HepG2 (cell line): ENCODE measurements around the gene FSCN2. TPM values are rescaled to one million over a fixed set of nuclear protein-coding genes. Genes with fewer than 3 reads are reported as not detected.

Experiments
- ATF7-NPFF ChIP-seq: sonication (generic); formaldehyde crosslinking; IDR thresholded peaks from 2 replicates; pipeline ENCODE4 v1.8.1; 2023; ENCODE audit warnings: mild to moderate bottlenecking, low read depth, missing genetic modification reagents, moderate library complexity
- CBFB ChIP-seq: sonication (generic); formaldehyde crosslinking; IDR thresholded peaks from 2 replicates; pipeline ENCODE4 v1.4.0; 2020; ENCODE audit warnings: missing genetic modification reagents
- CEBPG ChIP-seq: IDR thresholded peaks from 2 replicates; pipeline ENCODE4 v1.6.1; 2016
- PTBP1 ChIP-seq: fragments of 200-400 bp; formaldehyde crosslinking; IDR thresholded peaks from 2 replicates; pipeline ENCODE4 v1.6.1; 2018; ENCODE audit warnings: low read length, low read depth; ENCODE audit not compliant: poor library complexity, severe bottlenecking
- TCF7L2 ChIP-seq: IDR thresholded peaks from 2 replicates; pipeline ENCODE4 v1.6.1; 2011; ENCODE audit warnings: mild to moderate bottlenecking, low read depth, low read length, moderate library complexity
- ZFP36L2 ChIP-seq: sonication (generic); formaldehyde crosslinking; IDR thresholded peaks from 2 replicates; pipeline ENCODE4 v1.4.0; 2020; ENCODE audit warnings: missing genetic modification reagents
- ZNF562 ChIP-seq: sonication (generic); formaldehyde crosslinking; IDR thresholded peaks from 2 replicates; pipeline ENCODE4 v1.8.0; 2022; ENCODE audit warnings: missing genetic modification reagents, borderline replicate concordance
- ZNF883 ChIP-seq: sonication (generic); formaldehyde crosslinking; IDR thresholded peaks from 2 replicates; pipeline ENCODE4 v1.5.1; 2020; ENCODE audit warnings: mild to moderate bottlenecking, missing genetic modification reagents; ENCODE audit errors: not compliant biosample characterization
- polyA plus RNA-seq, 8 experiments: library from polyadenylated mRNA; depleted of rRNA in 3 of 8; stranded (reverse) in 7 of 8; unstranded in 1 of 8; fragments of >200 nt; fragmentation: Illumina TruSeq in 4 of 8; extraction: Trizol in 4 of 8; gene quantifications; 2 replicates each; pipeline versions ENCODE4 v1.2.1 to v1.2.3, GENCODE V29; 2011 to 2016; ENCODE audit warnings: low read depth in 4 of 8, missing spikeins in 1 of 8, mixed read lengths in 1 of 8; ENCODE audit not compliant: insufficient read depth in 1 of 8
- total RNA-seq, 5 experiments: library from RNA; depleted of rRNA; stranded (reverse); fragments of >200 nt; fragmentation: Illumina TruSeq; extraction: Trizol; gene quantifications; 2 replicates each; pipeline ENCODE4 v1.2.3, GENCODE V29; 2016; ENCODE audit warnings: low read depth in 1 of 5
- TF ChIP-seq, protein P1 (sequence below): sonication (generic); formaldehyde crosslinking; IDR thresholded peaks from 2 replicates; pipeline ENCODE4 v1.4.0; 2020; ENCODE audit warnings: missing genetic modification reagents
- TF ChIP-seq, protein P2 (sequence below): sonication (generic); formaldehyde crosslinking; IDR thresholded peaks from 2 replicates; pipeline ENCODE4 v1.4.0; 2020; ENCODE audit warnings: missing genetic modification reagents
- TF ChIP-seq, protein P3 (sequence below), 2 experiments: IDR thresholded peaks; 2 replicates each; pipeline ENCODE4 v1.6.1; 2011 to 2012; ENCODE audit warnings: low read length in 2 of 2, borderline replicate concordance in 1 of 2, low read depth in 1 of 2, mild to moderate bottlenecking in 1 of 2, moderate library complexity in 1 of 2
- TF ChIP-seq, protein P4 (sequence below): sonication (generic); formaldehyde crosslinking; IDR thresholded peaks from 2 replicates; pipeline ENCODE4 v1.4.0; 2020; ENCODE audit warnings: missing genetic modification reagents, borderline replicate concordance

Gene FSCN2
- total and polyA plus RNA-seq, 2 of the 13 experiments (the other 11 are each of a cell fraction or from before 2014, with no cell fraction given) = 0.09 TPM; not detected in 1

DNA sequence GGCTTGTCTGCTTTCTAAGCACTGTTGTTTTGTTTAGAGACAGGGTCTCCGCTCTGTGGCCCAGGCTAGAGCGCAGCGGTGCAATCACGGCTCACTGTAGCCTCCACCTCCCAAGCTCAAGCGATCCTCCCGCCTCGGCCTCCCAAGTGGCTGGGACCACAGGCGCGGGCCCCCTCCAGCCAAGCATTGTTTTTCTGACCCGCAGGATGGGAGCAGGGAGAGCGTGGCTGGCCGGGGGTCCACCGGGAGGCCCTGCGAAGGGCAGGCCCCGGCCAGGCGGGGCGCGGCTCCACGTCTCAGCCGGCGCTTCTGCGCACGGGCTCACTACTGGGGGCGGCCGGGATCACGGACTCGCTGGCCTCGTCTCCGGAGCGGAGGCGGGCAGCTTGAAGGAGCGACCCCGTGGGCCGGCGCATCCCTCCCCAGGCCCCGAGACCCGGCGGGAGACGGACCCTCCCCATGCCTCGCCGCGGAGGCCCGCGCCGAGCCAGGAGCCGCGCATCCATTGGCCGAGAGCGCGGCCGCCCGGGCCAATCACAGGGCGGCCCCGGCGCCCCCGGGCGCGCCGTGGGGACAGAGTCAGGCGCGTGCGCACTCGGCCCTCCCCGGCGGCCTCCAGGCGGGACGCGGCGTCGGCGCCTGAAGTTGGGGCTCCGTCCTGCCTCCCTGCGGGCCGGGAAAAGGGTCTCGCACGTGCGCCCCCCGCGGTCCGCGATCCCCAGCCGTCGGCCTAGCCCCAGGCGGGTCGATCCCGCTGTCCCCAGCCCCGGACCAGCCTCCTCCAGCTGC is 40.5 kb upstream of the FSCN2 start (continued):
- TF ChIP-seq, protein P1, sequence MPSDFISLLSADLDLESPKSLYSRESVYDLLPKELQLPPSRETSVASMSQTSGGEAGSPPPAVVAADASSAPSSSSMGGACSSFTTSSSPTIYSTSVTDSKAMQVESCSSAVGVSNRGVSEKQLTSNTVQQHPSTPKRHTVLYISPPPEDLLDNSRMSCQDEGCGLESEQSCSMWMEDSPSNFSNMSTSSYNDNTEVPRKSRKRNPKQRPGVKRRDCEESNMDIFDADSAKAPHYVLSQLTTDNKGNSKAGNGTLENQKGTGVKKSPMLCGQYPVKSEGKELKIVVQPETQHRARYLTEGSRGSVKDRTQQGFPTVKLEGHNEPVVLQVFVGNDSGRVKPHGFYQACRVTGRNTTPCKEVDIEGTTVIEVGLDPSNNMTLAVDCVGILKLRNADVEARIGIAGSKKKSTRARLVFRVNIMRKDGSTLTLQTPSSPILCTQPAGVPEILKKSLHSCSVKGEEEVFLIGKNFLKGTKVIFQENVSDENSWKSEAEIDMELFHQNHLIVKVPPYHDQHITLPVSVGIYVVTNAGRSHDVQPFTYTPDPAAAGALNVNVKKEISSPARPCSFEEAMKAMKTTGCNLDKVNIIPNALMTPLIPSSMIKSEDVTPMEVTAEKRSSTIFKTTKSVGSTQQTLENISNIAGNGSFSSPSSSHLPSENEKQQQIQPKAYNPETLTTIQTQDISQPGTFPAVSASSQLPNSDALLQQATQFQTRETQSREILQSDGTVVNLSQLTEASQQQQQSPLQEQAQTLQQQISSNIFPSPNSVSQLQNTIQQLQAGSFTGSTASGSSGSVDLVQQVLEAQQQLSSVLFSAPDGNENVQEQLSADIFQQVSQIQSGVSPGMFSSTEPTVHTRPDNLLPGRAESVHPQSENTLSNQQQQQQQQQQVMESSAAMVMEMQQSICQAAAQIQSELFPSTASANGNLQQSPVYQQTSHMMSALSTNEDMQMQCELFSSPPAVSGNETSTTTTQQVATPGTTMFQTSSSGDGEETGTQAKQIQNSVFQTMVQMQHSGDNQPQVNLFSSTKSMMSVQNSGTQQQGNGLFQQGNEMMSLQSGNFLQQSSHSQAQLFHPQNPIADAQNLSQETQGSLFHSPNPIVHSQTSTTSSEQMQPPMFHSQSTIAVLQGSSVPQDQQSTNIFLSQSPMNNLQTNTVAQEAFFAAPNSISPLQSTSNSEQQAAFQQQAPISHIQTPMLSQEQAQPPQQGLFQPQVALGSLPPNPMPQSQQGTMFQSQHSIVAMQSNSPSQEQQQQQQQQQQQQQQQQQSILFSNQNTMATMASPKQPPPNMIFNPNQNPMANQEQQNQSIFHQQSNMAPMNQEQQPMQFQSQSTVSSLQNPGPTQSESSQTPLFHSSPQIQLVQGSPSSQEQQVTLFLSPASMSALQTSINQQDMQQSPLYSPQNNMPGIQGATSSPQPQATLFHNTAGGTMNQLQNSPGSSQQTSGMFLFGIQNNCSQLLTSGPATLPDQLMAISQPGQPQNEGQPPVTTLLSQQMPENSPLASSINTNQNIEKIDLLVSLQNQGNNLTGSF = peak; percentile 88; the same call in 1 of the 2 replicates
- no peak; the same call in 1 of the 2 replicates for TF ChIP-seq ZNF562
- TF ChIP-seq, protein P2, sequence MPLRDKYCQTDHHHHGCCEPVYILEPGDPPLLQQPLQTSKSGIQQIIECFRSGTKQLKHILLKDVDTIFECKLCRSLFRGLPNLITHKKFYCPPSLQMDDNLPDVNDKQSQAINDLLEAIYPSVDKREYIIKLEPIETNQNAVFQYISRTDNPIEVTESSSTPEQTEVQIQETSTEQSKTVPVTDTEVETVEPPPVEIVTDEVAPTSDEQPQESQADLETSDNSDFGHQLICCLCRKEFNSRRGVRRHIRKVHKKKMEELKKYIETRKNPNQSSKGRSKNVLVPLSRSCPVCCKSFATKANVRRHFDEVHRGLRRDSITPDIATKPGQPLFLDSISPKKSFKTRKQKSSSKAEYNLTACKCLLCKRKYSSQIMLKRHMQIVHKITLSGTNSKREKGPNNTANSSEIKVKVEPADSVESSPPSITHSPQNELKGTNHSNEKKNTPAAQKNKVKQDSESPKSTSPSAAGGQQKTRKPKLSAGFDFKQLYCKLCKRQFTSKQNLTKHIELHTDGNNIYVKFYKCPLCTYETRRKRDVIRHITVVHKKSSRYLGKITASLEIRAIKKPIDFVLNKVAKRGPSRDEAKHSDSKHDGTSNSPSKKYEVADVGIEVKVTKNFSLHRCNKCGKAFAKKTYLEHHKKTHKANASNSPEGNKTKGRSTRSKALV (CRISPR knock-in tag) = no peak
- peak; percentile 84 for TF ChIP-seq ATF7-NPFF (CRISPR knock-in tag)
- 0 out of 2 replicates have a peak, but pooled peaks have one; percentile 12 for TF ChIP-seq CBFB
- TF ChIP-seq TCF7L2 = no peak
- no peak for TF ChIP-seq CEBPG (CRISPR knock-in tag)
- TF ChIP-seq, protein P3, sequence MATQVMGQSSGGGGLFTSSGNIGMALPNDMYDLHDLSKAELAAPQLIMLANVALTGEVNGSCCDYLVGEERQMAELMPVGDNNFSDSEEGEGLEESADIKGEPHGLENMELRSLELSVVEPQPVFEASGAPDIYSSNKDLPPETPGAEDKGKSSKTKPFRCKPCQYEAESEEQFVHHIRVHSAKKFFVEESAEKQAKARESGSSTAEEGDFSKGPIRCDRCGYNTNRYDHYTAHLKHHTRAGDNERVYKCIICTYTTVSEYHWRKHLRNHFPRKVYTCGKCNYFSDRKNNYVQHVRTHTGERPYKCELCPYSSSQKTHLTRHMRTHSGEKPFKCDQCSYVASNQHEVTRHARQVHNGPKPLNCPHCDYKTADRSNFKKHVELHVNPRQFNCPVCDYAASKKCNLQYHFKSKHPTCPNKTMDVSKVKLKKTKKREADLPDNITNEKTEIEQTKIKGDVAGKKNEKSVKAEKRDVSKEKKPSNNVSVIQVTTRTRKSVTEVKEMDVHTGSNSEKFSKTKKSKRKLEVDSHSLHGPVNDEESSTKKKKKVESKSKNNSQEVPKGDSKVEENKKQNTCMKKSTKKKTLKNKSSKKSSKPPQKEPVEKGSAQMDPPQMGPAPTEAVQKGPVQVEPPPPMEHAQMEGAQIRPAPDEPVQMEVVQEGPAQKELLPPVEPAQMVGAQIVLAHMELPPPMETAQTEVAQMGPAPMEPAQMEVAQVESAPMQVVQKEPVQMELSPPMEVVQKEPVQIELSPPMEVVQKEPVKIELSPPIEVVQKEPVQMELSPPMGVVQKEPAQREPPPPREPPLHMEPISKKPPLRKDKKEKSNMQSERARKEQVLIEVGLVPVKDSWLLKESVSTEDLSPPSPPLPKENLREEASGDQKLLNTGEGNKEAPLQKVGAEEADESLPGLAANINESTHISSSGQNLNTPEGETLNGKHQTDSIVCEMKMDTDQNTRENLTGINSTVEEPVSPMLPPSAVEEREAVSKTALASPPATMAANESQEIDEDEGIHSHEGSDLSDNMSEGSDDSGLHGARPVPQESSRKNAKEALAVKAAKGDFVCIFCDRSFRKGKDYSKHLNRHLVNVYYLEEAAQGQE (IDR thresholded peaks at IDR 0.05; ENCODE audit: borderline replicate concordance in 1 of 2, low read depth in 1 of 2, low read length in 2 of 2) = no peak
- peak; percentile 84 for TF ChIP-seq ZNF883 (CRISPR knock-in tag)
- TF ChIP-seq PTBP1 = peak; percentile 61
- TF ChIP-seq, protein P4, sequence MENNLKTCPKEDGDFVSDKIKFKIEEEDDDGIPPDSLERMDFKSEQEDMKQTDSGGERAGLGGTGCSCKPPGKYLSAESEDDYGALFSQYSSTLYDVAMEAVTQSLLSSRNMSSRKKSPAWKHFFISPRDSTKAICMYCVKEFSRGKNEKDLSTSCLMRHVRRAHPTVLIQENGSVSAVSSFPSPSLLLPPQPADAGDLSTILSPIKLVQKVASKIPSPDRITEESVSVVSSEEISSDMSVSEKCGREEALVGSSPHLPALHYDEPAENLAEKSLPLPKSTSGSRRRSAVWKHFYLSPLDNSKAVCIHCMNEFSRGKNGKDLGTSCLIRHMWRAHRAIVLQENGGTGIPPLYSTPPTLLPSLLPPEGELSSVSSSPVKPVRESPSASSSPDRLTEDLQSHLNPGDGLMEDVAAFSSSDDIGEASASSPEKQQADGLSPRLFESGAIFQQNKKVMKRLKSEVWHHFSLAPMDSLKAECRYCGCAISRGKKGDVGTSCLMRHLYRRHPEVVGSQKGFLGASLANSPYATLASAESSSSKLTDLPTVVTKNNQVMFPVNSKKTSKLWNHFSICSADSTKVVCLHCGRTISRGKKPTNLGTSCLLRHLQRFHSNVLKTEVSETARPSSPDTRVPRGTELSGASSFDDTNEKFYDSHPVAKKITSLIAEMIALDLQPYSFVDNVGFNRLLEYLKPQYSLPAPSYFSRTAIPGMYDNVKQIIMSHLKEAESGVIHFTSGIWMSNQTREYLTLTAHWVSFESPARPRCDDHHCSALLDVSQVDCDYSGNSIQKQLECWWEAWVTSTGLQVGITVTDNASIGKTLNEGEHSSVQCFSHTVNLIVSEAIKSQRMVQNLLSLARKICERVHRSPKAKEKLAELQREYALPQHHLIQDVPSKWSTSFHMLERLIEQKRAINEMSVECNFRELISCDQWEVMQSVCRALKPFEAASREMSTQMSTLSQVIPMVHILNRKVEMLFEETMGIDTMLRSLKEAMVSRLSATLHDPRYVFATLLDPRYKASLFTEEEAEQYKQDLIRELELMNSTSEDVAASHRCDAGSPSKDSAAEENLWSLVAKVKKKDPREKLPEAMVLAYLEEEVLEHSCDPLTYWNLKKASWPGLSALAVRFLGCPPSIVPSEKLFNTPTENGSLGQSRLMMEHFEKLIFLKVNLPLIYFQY (CRISPR knock-in tag) = peak; percentile 30; the same call in 1 of the 2 replicates
- no peak for TF ChIP-seq ZFP36L2
